ENCODE measurements around the gene SIGMAR1. TPM values are rescaled to one million over a fixed set of nuclear protein-coding genes. Genes with fewer than 3 reads are reported as not detected.
"Not testable (repeated sequence)": the region's sequence is repeated elsewhere in the genome, so short reads cannot be mapped to it uniquely, and the experiment has no call there.

Gene SIGMAR1
- total RNA-seq, 1 donor from 2014 or later: 56.8 TPM

GRCh38 chr9:34654323-34655051 lies 16.9 kb upstream of the SIGMAR1 start:
- DNase-seq (ENCODE audit: low spot score): peak; percentile 74

- DNase-seq (ENCODE audit: low spot score): no peak
Measured at GRCh38 chr9:34653151-34654072, 15.8 kb upstream of the SIGMAR1 start.

- no peak for DNase-seq (ENCODE audit: low spot score)
Measured at GRCh38 chr9:34652602-34653000, 15.0 kb upstream of the SIGMAR1 start.

- peak; percentile 87 for DNase-seq (ENCODE audit: low spot score)
Measured at GRCh38 chr9:34651876-34652601, 14.5 kb upstream of the SIGMAR1 start, which contains the start of gene IL11RA. Gene IL11RA (plus strand): TSS chr9:34652185. CDS start chr9:34655218, 3,033 bp downstream.

- no peak for DNase-seq (ENCODE audit: low spot score)
Measured at GRCh38 chr9:34651321-34651720, 13.7 kb upstream of the SIGMAR1 start.

- no peak for DNase-seq (ENCODE audit: low spot score)
Measured at GRCh38 chr9:34650816-34651215, 13.2 kb upstream of the SIGMAR1 start.

- no peak for DNase-seq (ENCODE audit: low spot score)
Measured at GRCh38 chr9:34648673-34649072, 11.1 kb upstream of the SIGMAR1 start.

- no peak for DNase-seq (ENCODE audit: low spot score)
Measured at GRCh38 chr9:34647651-34648050, 10.1 kb upstream of the SIGMAR1 start.

GRCh38 chr9:34647084-34647403 lies 9.5 kb upstream of the SIGMAR1 start:
- DNase-seq (ENCODE audit: low spot score): no peak

GRCh38 chr9:34646211-34647083 lies 8.9 kb upstream of the SIGMAR1 start, which contains the start of gene GALT:
Gene GALT (plus strand): TSS chr9:34646675. CDS start chr9:34646705, 30 bp downstream.
- DNase-seq (ENCODE audit: low spot score): peak; percentile 96

- no peak for DNase-seq (ENCODE audit: low spot score)
Measured at GRCh38 chr9:34644766-34645314, 7.3 kb upstream of the SIGMAR1 start.

GRCh38 chr9:34642679-34643078 lies 5.1 kb upstream of the SIGMAR1 start:
- DNase-seq (ENCODE audit: low spot score): no peak

GRCh38 chr9:34639322-34639721 lies 1.7 kb upstream of the SIGMAR1 start:
- DNase-seq (ENCODE audit: low spot score): not testable (repeated sequence)

- no peak for DNase-seq (ENCODE audit: low spot score)
Measured at GRCh38 chr9:34638138-34638445, 505 bp upstream of the SIGMAR1 start.

GRCh38 chr9:34636791-34637355 lies 714 bp downstream of the SIGMAR1 start:
- DNase-seq (ENCODE audit: low spot score): no peak

- no peak for DNase-seq (ENCODE audit: low spot score)
Measured at GRCh38 chr9:34635556-34635955, 2.0 kb downstream of the SIGMAR1 start.

- DNase-seq (ENCODE audit: low spot score): no peak
Measured at GRCh38 chr9:34634551-34635248, 2.9 kb downstream of the SIGMAR1 start.

GRCh38 chr9:34633851-34634550 lies 3.6 kb downstream of the SIGMAR1 start:
- peak; percentile 69 for DNase-seq (ENCODE audit: low spot score)

GRCh38 chr9:34633166-34633565 lies 4.4 kb downstream of the SIGMAR1 start:
- DNase-seq (ENCODE audit: low spot score): no peak
